Astrocyte (in vitro differentiated cells and primary cell): ENCODE measurements around the gene GBA2. TPM values are rescaled to one million over a fixed set of nuclear protein-coding genes. Genes with fewer than 3 reads are reported as not detected.

Experiments used
- DNase-seq: peaks from one replicate; pipeline ENCODE4 v3.0.0-alpha.2; 2010; ENCODE audit warnings: low read depth
- FAIRE-seq: peaks from 2 replicates; lab custom pipeline; 2011; peaks lifted over from hg19 to GRCh38; lab: Jason Lieb, UNC
- H2AFZ ChIP-seq: 2 replicates; pipeline ENCODE4 v1.6.0; 2012; ENCODE audit warnings: low read depth, low read length, inconsistent platforms
- H3K27ac ChIP-seq: 2 replicates; pipeline ENCODE4 v1.5.1; 2011; ENCODE audit warnings: low read depth, low read length, inconsistent platforms
- H3K27me3 ChIP-seq: 2 replicates; pipeline ENCODE4 v1.6.0; 2011; ENCODE audit warnings: low read length, inconsistent platforms; ENCODE audit not compliant: insufficient read depth
- H3K36me3 ChIP-seq: 2 replicates; pipeline ENCODE4 v1.5.1; 2011; ENCODE audit warnings: low read length, inconsistent platforms; ENCODE audit not compliant: insufficient read depth
- H3K4me1 ChIP-seq: 2 replicates; pipeline ENCODE4 v1.5.1; 2011; ENCODE audit warnings: low read length, inconsistent platforms; ENCODE audit not compliant: insufficient read depth
- H3K4me2 ChIP-seq: 2 replicates; pipeline ENCODE4 v1.6.0; 2012; ENCODE audit warnings: low read length, inconsistent platforms
- H3K4me3 ChIP-seq: 2 replicates; pipeline ENCODE4 v1.5.1; 2011; ENCODE audit warnings: low read depth, mild to moderate bottlenecking, low read length, inconsistent platforms; ENCODE audit not compliant: insufficient read depth
- H3K79me2 ChIP-seq: 2 replicates; pipeline ENCODE4 v1.6.0; 2012; ENCODE audit warnings: mild to moderate bottlenecking, low read length, inconsistent platforms; ENCODE audit not compliant: insufficient read depth
- H3K9ac ChIP-seq: 2 replicates; pipeline ENCODE4 v1.6.0; 2012; ENCODE audit warnings: mild to moderate bottlenecking, low read length, inconsistent platforms
- H3K9me3 ChIP-seq: 2 replicates; pipeline ENCODE4 v1.5.1; 2012; ENCODE audit warnings: low read depth, mild to moderate bottlenecking, low read length, inconsistent platforms; ENCODE audit not compliant: insufficient read depth
- H4K20me1 ChIP-seq: 2 replicates; pipeline ENCODE4 v1.6.0; 2012; ENCODE audit warnings: low read length, inconsistent platforms; ENCODE audit not compliant: insufficient read depth
- H3K27ac Mint-ChIP-seq: one replicate; pipeline ENCODE4 v1.8.0; 2021; ENCODE audit warnings: mild to moderate bottlenecking, mixed read lengths; ENCODE audit not compliant: unreplicated experiment
- H3K27me3 Mint-ChIP-seq: one replicate; pipeline ENCODE4 v1.8.0; 2021; ENCODE audit warnings: low read depth, mixed read lengths; ENCODE audit not compliant: unreplicated experiment
- H3K36me3 Mint-ChIP-seq: one replicate; pipeline ENCODE4 v1.8.0; 2021; ENCODE audit warnings: low read depth, mixed read lengths; ENCODE audit not compliant: unreplicated experiment
- H3K4me1 Mint-ChIP-seq: one replicate; pipeline ENCODE4 v1.8.0; 2021; ENCODE audit warnings: low read depth, mixed read lengths; ENCODE audit not compliant: unreplicated experiment
- H3K4me3 Mint-ChIP-seq: one replicate; pipeline ENCODE4 v1.8.0; 2021; ENCODE audit warnings: mild to moderate bottlenecking, moderate library complexity, mixed read lengths; ENCODE audit not compliant: unreplicated experiment
- H3K9me3 Mint-ChIP-seq: one replicate; pipeline ENCODE4 v1.8.0; 2021; ENCODE audit warnings: mild to moderate bottlenecking, mixed read lengths; ENCODE audit not compliant: unreplicated experiment
- EZH2 ChIP-seq: IDR thresholded peaks from 2 replicates; pipeline ENCODE4 v1.6.1; 2012; ENCODE audit warnings: mild to moderate bottlenecking, low read length, inconsistent platforms; ENCODE audit not compliant: insufficient read depth
- total RNA-seq: library from RNA; stranded (reverse); gene quantifications from 2 replicates; pipeline ENCODE4 v1.2.1, GENCODE V29; 2021
- TF ChIP-seq, protein P1 (sequence below): IDR thresholded peaks from 2 replicates; pipeline ENCODE4 v1.5.1; 2011; ENCODE audit warnings: low read depth, mild to moderate bottlenecking, inconsistent platforms, low read length, moderate library complexity; ENCODE audit not compliant: insufficient read depth

The GBA2 gene
- total RNA-seq, 1 donor from 2014 or later = 42.5 TPM

DNA sequence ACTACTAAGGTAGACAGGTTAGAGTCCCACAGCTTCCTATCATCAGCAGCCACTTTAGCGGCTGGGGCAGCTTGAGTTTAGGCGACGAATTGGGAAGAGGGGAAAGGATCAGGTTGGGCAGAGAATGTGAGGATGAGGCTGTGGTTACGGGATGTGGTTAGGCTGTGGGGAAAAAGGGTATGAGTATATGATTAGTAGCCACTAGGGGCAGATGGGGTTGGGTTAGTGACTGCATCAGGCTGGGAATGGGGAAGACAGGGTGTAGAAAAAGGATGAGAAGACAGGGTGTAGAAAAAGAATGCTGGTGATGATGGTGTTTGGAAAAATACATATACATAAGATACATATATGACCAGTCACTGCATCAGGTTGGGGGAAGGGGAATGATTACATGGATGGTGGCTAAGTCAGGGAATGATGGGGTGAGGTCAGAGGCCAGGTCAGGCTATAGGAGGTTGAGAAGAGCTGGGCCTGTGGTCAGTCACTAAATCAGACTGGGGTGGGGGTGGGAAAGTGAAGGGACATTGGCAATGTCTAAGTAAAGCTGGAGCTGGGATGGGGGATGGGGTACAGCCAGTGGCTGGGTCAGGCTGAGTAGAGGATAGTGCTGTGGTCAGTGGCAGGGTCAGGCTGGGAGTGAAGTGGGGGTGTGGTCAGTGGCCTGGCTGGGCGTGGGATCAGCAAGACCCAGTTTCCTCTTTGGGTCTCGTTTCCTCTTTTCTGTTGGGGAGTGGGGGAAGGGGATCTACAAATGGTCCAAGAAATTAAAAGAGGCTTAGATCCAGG lies 19.1 kb downstream of the GBA2 start:
- H3K27ac Mint-ChIP-seq = no peak overlapping the region
- FAIRE-seq (peak; percentile 45), DNase-seq (peak; percentile 81)
- Histone ChIP-seq H3K36me3 (peaks cover 13% of the 10 kb centered on the region), H3K4me1 (peaks cover 59% of the 10 kb centered on the region), H3K4me3 (peak overlapping the region; percentile 93), H3K27ac (peak overlapping the region; percentile 92), H3K9me3 (no peaks in the 10 kb centered on the region), H3K27me3 (no peaks in the 10 kb centered on the region), H3K79me2 (peaks cover 93% of the 10 kb centered on the region), H3K4me2 (peak overlapping the region; percentile 99), H2AFZ (no peak overlapping the region), H4K20me1 (peaks cover 62% of the 10 kb centered on the region), H3K9ac (peak overlapping the region; percentile 91)
- TF ChIP-seq EZH2 = no peak
- TF ChIP-seq, protein P1, sequence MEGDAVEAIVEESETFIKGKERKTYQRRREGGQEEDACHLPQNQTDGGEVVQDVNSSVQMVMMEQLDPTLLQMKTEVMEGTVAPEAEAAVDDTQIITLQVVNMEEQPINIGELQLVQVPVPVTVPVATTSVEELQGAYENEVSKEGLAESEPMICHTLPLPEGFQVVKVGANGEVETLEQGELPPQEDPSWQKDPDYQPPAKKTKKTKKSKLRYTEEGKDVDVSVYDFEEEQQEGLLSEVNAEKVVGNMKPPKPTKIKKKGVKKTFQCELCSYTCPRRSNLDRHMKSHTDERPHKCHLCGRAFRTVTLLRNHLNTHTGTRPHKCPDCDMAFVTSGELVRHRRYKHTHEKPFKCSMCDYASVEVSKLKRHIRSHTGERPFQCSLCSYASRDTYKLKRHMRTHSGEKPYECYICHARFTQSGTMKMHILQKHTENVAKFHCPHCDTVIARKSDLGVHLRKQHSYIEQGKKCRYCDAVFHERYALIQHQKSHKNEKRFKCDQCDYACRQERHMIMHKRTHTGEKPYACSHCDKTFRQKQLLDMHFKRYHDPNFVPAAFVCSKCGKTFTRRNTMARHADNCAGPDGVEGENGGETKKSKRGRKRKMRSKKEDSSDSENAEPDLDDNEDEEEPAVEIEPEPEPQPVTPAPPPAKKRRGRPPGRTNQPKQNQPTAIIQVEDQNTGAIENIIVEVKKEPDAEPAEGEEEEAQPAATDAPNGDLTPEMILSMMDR = peak; percentile 70
- H3K9me3 Mint-ChIP-seq = no peaks in the 10 kb centered on the region
- peaks cover 14% of the 10 kb centered on the region for H3K4me1 Mint-ChIP-seq
- no peak overlapping the region for H3K4me3 Mint-ChIP-seq
- H3K36me3 Mint-ChIP-seq = peaks cover 10% of the 10 kb centered on the region
- H3K27me3 Mint-ChIP-seq = no peaks in the 10 kb centered on the region

DNA sequence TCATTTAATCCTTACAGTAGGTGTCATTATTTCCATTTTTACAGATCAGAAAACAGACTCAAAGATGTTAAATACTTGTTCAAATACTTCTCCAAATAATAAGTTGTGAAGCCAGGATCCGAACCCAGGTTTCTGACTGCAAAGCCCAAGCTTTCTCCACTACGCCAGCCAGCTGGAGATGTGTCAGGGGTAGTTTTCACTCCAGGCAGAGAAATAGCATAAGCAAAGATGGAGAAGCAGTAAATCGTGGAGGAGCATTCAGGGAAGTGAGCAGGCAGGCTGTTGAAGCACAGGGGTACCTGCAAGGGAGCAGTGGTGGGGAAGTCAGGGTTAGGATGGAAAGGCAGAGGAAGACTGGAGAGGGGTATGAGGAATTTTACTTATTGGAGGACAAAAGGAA lies 19.9 kb downstream of the GBA2 start:
- H3K36me3 ChIP-seq = peaks cover 19% of the 10 kb centered on the region
- H4K20me1 ChIP-seq = peaks cover 63% of the 10 kb centered on the region
- Mint-ChIP-seq H3K9me3 (no peaks in the 10 kb centered on the region), H3K27ac (no peak overlapping the region), H3K36me3 (peaks cover 18% of the 10 kb centered on the region), H3K4me3 (no peak overlapping the region), H3K4me1 (peaks cover 9% of the 10 kb centered on the region), H3K27me3 (no peaks in the 10 kb centered on the region)
- FAIRE-seq (no peak), DNase-seq (no peak)
- H3K4me2 ChIP-seq = peak overlapping the region; percentile 99
- H3K27ac ChIP-seq = peak overlapping the region; percentile 92
- peaks cover 93% of the 10 kb centered on the region for H3K79me2 ChIP-seq
- TF ChIP-seq EZH2 = no peak
- TF ChIP-seq, protein P1 = no peak
- H3K4me3 ChIP-seq = peak overlapping the region; percentile 93
- peaks cover 55% of the 10 kb centered on the region for H3K4me1 ChIP-seq
- no peaks in the 10 kb centered on the region for H3K9me3 ChIP-seq
- H3K9ac ChIP-seq = peak overlapping the region; percentile 91
- H3K27me3 ChIP-seq = no peaks in the 10 kb centered on the region
- no peak overlapping the region for H2AFZ ChIP-seq
